SKM-1 (cell line): ENCODE measurements around the gene PLAAT2.
"Not testable (repeated sequence)": the region's sequence is repeated elsewhere in the genome, so short reads cannot be mapped to it uniquely, and the experiment has no call there.

Experiments
- DNase-seq: peaks from one replicate; lab custom pipeline; 2025; ENCODE audit not compliant: unreplicated experiment; lab: John Stamatoyannopoulos, UW

The PLAAT2 gene

GRCh38 chr11:63563201-63564055, at the start of gene PLAAT2:
Gene PLAAT2 (minus strand): TSS chr11:63563379. CDS start chr11:63563324, 55 bp downstream.
- DNase-seq, result no peak

- DNase-seq, result no peak
Observed at GRCh38 chr11:63612181-63612580, 49.0 kb upstream of the PLAAT2 start.

DNA sequence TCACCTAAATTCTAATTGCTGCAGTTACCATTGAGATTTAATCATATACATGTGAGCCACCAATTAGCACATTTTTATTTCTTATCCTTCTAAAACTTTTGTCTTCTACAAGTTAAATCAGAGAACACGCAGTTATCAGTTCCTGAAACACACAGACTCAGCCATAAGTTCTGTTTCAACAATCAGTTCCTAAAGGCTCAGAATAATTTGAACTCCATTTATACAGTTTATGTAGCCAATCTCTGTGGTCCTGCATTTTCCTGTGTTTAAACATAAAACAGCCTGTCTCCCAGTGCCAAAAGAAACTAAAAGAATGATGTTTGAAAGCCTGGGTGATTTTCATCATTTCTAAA, 48.2 kb upstream of the PLAAT2 start:
- no peak for DNase-seq

GRCh38 chr11:63610604-63611394, 47.6 kb upstream of the PLAAT2 start:
- no peak for DNase-seq

GRCh38 chr11:63609971-63610580, 46.9 kb upstream of the PLAAT2 start:
- DNase-seq, result no peak

- no peak for DNase-seq
Observed at GRCh38 chr11:63609536-63609935, 46.4 kb upstream of the PLAAT2 start.

DNA sequence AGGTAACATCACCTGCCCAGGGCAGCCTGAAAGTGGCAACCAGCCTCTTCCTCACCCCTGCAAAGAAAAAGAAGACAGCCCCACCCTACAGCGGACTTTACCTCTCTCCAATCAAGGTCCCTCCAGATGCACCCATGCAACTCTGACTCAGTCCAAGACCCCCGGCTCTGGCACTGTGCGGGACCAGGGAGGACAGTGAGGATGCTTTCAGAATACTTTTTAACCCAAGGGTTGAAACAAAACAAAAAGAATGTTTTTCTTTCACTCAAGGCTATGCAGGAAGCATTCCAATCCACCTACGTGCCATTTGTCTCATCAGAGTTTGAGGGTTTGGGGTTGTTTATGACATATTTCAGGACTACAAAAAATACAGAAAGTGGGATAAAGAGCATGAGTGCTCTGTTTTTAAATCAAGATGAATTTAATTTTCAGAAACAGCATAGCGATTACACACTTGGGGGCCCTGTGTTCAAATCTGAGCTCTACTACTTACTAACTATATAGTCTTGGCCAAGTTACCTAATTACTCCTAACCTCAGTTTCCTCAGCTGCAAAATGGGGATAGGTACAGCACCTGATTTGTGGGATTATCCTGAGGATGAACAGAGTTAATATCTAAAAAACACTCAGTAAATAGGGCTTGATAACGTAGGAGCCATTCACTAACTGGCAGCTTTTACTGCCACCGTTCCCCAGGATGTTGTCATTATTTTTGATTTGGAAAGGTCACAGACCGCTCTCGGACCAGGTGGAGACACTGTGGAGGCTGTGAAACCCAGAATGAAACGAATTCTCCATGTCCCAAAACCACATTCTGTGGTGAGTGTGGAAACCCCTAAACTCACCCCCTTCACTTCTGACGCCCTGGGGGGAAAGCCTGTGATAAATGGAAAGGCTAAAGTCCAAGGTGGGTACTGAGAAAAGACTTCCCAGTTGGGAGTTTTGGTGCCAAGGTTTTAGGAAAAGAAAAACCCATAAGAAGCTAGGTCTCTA, 45.5 kb upstream of the PLAAT2 start:
- DNase-seq, result no peak

GRCh38 chr11:63603180-63603518, 40.0 kb upstream of the PLAAT2 start:
- no peak for DNase-seq

GRCh38 chr11:63602290-63603179, 39.4 kb upstream of the PLAAT2 start:
- DNase-seq, result not testable (repeated sequence)

DNA sequence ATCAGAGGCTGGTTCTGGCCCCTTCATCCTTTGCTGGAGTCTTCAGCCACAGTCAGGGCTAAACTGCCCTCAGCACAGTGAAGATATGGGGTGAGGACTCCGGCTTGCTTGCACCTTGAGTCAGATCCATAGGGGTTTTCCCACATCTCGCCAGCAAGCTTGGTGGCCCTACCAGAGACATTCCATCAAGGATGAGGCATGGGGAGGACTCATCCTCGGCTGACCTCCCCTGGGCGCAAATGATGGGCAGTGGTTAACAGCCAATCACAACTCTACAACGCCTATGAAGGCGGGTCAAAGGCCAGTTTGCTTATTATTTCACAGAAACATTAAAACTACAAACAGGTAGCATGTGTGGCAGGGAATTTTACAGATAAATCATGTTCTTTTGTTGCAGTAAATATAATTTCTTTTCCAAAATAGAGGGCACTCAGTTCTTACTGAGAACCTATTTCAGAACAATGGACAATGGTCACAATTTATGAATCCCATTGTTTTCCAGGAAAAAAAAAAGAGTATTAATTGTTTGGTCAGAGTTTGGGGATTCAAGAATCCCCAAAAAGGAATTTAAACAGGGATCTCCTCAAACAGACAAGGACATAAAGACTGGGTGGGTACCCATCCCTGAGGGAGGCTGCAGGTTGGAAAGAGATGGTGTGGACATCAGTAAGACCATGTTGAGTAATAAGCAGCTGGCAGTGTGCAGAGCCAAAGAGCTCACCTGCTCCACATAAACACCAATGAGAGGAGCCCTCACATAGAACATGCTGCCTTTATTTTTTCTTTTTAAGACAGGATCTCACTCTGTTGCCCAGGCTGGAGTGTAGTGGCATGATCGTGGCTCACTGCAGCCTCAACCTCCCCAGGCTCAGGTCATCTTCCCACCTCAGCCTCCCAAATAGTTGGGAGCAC, 36.3 kb upstream of the PLAAT2 start:
- no peak for DNase-seq

GRCh38 chr11:63598556-63598955, 35.4 kb upstream of the PLAAT2 start:
- DNase-seq, result no peak

DNA sequence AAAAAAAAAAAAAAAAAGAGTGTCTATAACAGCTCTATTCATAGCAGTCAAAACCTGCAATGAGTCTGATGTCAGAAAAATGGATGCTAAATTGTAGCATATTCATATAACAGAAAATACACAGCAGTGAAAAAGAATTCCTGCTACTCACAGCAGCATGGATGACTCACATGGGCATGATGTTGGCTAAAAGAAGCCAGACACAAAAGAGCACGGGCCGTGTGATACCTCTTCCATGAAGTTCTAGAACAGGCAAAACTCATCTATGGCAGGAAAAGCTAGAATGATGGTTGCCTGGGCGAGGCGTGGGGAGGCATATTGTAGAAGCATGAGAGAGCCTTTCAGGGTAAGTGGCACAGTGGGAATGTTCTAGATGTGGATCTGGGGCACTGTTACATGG, 32.1 kb upstream of the PLAAT2 start:
- no peak for DNase-seq

DNA sequence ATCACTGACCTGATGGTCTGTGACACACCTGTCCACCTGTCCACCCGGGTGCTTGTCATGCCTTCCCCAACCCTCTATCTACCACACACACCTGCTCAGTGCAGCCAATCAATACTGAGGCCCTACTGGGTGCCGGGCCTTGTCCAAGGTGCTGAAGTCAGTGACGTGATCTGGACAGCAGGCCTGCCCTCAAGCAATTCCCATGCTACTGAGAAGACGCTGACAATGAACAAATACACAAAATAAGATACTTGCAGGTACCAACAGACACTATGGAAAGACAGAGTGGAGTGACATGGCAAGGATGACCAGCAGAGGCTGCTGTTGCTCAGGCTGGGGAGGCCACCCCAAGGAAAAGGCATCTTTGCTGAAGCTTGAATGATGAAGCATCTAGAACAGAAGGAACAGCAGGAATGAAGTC, 29.8 kb upstream of the PLAAT2 start:
- DNase-seq, result peak; percentile 10

DNA sequence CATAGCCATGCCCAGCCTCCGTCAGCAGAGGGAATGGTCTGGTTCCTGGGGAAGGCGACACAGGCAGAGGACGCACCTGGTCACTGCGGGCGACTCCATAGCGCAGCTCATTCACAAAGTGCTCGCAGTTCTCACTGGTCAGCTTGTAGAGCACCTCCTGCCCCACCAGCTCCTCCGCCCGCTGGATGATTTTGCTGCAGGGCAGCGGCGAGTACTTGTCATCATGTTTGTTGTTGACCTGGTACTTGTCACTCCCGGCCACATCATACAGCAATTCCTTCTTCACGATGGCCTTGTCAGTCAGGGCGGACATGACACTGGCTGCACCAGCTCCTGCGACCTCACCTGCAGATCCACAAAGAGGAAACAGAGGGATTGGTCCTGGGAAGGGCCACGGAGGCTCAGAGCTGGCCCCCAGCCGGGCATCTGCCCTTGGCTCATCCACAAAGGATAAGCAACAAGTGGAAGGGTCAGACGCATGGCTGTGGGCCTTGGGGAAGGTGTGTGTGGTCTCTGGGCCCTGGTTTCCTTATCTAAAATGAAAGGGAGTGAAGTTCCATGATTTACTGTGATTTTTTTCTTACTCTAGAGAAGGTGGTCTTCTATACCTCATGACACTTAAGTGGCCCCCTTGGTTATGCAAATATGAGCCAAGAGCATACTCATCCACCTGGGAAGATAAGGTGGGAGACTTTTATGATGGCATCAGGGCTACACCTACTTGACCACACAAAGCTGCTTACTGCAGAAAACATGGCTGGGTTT, 27.0 kb upstream of the PLAAT2 start:
- DNase-seq, result no peak

DNA sequence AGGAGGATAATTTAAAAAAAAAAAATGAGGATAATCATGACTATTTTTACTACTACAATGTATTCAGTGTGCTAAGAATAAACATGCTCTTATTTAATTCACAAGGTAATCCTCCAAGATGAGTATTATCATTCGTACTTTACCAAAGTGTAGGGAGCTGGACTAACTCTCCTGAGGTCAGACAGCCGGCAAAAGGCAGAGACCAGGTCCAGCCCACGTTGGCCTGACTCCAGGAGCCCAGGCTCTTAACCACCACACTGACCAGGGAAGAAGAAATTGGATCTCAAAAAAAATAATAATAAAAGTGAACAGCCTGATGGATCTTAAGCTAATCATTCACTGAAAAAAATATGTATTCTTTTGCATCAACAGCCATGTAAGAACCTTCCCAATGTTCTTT, 25.8 kb upstream of the PLAAT2 start:
- DNase-seq, result no peak

- no peak for DNase-seq
Observed at GRCh38 chr11:63586451-63587166, 23.4 kb upstream of the PLAAT2 start.

DNA sequence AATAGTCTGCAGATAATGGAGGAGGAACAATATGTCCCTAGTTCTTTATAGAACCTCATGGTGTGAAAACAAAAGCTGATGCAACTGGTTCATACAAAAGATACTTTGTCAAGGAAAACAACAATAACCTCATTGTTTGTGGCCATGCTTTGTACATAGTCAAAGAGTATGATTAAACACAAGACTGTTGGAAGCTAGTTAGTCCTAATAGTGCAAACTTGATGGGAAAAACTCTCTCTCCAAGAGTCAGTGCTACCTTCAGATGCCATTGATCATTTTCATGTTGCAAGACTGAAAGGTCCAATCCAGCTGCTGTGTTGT, 20.1 kb upstream of the PLAAT2 start:
- DNase-seq, result no peak
